A549 (cell line): Measurements from ENCODE around the gene ENTHD1.

Experiments
- CHD4 ChIP-seq: fragments of 200-600 bp; sonication (generic); IDR thresholded peaks from 2 replicates; pipeline ENCODE4 v1.6.1; 2016; ENCODE audit warnings: antibody characterized with exemption, mild to moderate bottlenecking, borderline replicate concordance
- ESRRA ChIP-seq: fragments of 150-350 bp; IDR thresholded peaks from 2 replicates; pipeline ENCODE4 v1.6.1; 2014; ENCODE audit warnings: mild to moderate bottlenecking, low read length, borderline replicate concordance
- HOXA7 ChIP-seq: fragments of 250-450 bp; sonication (Bioruptor Pico); IDR thresholded peaks from 2 replicates; pipeline ENCODE4 v1.5.0; 2020; ENCODE audit warnings: mild to moderate bottlenecking, moderate library complexity
- MAFK ChIP-seq: fragments of 450-650 bp; IDR thresholded peaks from 2 replicates; pipeline ENCODE4 v1.6.1; 2014; ENCODE audit not compliant: partially characterized antibody
- MYC ChIP-seq: IDR thresholded peaks from 2 replicates; pipeline ENCODE4 v1.6.1; 2012; ENCODE audit warnings: mild to moderate bottlenecking, inconsistent platforms, low read length, improper control_type of control experiment, borderline replicate concordance
- PHF8 ChIP-seq: fragments of 200-600 bp; sonication (generic); IDR thresholded peaks from 2 replicates; pipeline ENCODE4 v1.6.1; 2016; ENCODE audit warnings: low read depth, mild to moderate bottlenecking, antibody characterized with exemption, moderate library complexity, borderline replicate concordance
- POLR2A ChIP-seq: IDR thresholded peaks from 2 replicates; pipeline ENCODE4 v1.6.1; 2012; ENCODE audit warnings: mild to moderate bottlenecking, low read length
- ZSCAN20 ChIP-seq: fragments of 250-450 bp; sonication (Bioruptor Pico); IDR thresholded peaks from 2 replicates; pipeline ENCODE4 v1.8.0; 2022; ENCODE audit warnings: mild to moderate bottlenecking, moderate library complexity
- TF ChIP-seq, protein P1 (sequence below): fragments of >200 bp; sonication (Bioruptor Twin); formaldehyde crosslinking; IDR thresholded peaks from 3 replicates; pipeline ENCODE4 v1.5.1; 2016
- TF ChIP-seq, protein P2 (sequence below): fragments of 150-350 bp; IDR thresholded peaks from 2 replicates; pipeline ENCODE4 v1.6.1; 2014; ENCODE audit warnings: low read depth, mild to moderate bottlenecking, low read length
- TF ChIP-seq, protein P3 (sequence below): IDR thresholded peaks from 2 replicates; pipeline ENCODE4 v1.6.1; 2012

DNA sequence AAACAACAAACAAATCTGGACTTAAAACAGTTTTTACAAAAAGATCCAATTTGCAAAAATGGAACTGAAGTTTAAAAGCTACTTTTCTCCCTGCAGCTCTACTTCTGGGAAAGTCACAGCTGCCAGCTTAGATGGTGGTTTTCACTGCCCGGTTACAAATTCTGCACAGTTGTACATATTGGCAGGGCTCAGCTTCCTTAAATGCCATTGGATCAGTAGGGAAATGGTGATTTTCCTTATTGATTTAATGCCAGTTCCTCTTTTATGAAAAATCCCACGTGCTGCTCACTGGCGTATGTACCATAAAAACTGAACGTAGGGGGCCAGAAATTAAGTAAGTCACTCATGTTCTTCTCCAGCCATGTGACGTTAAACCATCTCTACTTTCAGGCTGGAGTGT, 30.1 kb upstream of the ENTHD1 start:
- TF ChIP-seq MYC (no peak), ESRRA (no peak), MAFK (no peak), PHF8 (no peak), ZSCAN20 (CRISPR knock-in tag) (no peak), POLR2A (no peak), CHD4 (no peak), HOXA7 (no peak)
- TF ChIP-seq, protein P1, sequence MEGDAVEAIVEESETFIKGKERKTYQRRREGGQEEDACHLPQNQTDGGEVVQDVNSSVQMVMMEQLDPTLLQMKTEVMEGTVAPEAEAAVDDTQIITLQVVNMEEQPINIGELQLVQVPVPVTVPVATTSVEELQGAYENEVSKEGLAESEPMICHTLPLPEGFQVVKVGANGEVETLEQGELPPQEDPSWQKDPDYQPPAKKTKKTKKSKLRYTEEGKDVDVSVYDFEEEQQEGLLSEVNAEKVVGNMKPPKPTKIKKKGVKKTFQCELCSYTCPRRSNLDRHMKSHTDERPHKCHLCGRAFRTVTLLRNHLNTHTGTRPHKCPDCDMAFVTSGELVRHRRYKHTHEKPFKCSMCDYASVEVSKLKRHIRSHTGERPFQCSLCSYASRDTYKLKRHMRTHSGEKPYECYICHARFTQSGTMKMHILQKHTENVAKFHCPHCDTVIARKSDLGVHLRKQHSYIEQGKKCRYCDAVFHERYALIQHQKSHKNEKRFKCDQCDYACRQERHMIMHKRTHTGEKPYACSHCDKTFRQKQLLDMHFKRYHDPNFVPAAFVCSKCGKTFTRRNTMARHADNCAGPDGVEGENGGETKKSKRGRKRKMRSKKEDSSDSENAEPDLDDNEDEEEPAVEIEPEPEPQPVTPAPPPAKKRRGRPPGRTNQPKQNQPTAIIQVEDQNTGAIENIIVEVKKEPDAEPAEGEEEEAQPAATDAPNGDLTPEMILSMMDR: no peak
- TF ChIP-seq, protein P2, sequence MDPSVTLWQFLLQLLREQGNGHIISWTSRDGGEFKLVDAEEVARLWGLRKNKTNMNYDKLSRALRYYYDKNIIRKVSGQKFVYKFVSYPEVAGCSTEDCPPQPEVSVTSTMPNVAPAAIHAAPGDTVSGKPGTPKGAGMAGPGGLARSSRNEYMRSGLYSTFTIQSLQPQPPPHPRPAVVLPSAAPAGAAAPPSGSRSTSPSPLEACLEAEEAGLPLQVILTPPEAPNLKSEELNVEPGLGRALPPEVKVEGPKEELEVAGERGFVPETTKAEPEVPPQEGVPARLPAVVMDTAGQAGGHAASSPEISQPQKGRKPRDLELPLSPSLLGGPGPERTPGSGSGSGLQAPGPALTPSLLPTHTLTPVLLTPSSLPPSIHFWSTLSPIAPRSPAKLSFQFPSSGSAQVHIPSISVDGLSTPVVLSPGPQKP: no peak
- TF ChIP-seq, protein P3, sequence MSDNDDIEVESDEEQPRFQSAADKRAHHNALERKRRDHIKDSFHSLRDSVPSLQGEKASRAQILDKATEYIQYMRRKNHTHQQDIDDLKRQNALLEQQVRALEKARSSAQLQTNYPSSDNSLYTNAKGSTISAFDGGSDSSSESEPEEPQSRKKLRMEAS: no peak
